ENCODE measurements around the gene EID2B.

GRCh38 chr19:39558624-39559117 lies 26.0 kb upstream of the EID2B start:
- no peak for TF ChIP-seq CTCF (IDR thresholded peaks at IDR 0.05; ENCODE audit: poor library complexity)
- TF ChIP-seq EZH2 (IDR thresholded peaks at IDR 0.05; ENCODE audit: borderline replicate concordance), result no peak

Measured in hepatocyte (in vitro differentiated cells).